PC-9 (cell line): Measurements from ENCODE around the gene CDC42BPB.

Source experiments
- EZH2 ChIP-seq: fragments of 200-600 bp; sonication (generic); IDR thresholded peaks from 2 replicates; pipeline ENCODE4 v1.8.0; 2017; ENCODE audit warnings: antibody characterized with exemption, low read depth
- TF ChIP-seq, protein P1 (sequence below): fragments of 200-600 bp; sonication (generic); conservative IDR thresholded peaks from 2 replicates; pipeline ENCODE4 v1.6.1; 2017; ENCODE audit warnings: mixed run types, antibody characterized with exemption, mild to moderate bottlenecking, moderate library complexity

DNA sequence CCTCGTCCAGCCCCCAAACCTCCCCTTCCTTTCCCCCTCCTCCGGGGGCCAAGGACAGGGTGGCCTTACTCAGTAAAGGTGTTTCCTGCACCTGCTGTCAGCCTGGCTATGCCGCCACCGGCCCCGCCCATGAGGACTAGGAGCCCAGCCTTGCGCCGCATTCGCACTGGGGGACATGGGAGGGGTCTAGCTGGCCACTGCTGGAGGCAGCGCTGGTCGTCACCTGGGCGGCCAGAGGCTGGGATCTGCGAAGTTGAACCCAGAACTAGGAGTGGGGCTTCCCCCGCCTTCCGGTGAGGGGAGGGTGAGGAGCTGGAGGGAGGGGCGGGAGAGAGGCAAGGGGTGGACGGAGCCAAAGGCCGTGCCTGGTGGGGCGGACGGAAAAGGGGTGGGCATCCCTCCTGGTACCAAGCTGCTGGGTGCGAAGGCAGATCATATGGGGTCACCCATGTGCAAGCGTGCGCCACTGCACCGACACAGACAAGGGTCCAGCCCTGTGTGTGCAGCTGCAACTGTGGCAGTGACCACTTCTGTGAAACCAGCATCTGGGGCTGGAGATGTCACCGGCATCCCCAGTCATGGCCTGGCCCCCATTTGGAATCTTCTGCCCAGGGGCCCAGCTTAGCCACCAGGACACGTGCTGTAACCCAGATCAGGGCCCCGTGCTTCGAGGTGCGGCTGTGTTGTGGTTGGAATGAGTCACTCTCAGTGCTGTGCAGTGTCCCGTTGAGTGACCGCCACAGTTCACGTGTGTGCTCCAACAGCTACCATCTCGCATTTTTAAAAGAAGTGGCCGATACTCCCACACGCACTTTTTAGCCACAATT is 126.4 kb downstream of the CDC42BPB start:
- no peak for TF ChIP-seq EZH2
- TF ChIP-seq, protein P1, sequence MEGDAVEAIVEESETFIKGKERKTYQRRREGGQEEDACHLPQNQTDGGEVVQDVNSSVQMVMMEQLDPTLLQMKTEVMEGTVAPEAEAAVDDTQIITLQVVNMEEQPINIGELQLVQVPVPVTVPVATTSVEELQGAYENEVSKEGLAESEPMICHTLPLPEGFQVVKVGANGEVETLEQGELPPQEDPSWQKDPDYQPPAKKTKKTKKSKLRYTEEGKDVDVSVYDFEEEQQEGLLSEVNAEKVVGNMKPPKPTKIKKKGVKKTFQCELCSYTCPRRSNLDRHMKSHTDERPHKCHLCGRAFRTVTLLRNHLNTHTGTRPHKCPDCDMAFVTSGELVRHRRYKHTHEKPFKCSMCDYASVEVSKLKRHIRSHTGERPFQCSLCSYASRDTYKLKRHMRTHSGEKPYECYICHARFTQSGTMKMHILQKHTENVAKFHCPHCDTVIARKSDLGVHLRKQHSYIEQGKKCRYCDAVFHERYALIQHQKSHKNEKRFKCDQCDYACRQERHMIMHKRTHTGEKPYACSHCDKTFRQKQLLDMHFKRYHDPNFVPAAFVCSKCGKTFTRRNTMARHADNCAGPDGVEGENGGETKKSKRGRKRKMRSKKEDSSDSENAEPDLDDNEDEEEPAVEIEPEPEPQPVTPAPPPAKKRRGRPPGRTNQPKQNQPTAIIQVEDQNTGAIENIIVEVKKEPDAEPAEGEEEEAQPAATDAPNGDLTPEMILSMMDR = no peak
